Heart right ventricle (tissue), 16 donors: ENCODE data around the gene NOX3. TPM values are rescaled to one million over a fixed set of nuclear protein-coding genes. Genes with fewer than 3 reads are reported as not detected.

Source experiments
- ATAC-seq, 8 donors: fragments of 200-7000 bp; cut with Tn5 transposase; one replicate each; pipeline ENCODE4 v1.9.1; 2020; ENCODE audit warnings: mild to moderate bottlenecking in 8 of 8, moderate library complexity in 8 of 8, moderate number of reproducible peaks in 1 of 8
- DNase-seq, 2 donors: peaks; one replicate each; pipeline ENCODE4 v3.0.0-alpha.2; 2020
- H3K27ac ChIP-seq, 10 donors: fragments of 200-600 bp; sonication (generic) in 2 of 10; one replicate each; pipeline versions ENCODE4 v1.5.0 to v1.8.0; 2020 to 2022; ENCODE audit warnings: mild to moderate bottlenecking in 3 of 10
- H3K27me3 ChIP-seq, 7 donors: fragments of 200-600 bp; one replicate each; pipeline ENCODE4 v1.8.0; 2021 to 2022; ENCODE audit warnings: mild to moderate bottlenecking in 2 of 7
- H3K36me3 ChIP-seq, 9 donors: fragments of 200-600 bp; sonication (generic) in 1 of 9; one replicate each; pipeline versions ENCODE4 v1.5.0 to v1.8.0; 2020 to 2022; ENCODE audit warnings: mild to moderate bottlenecking in 2 of 9
- H3K4me1 ChIP-seq, 9 donors: fragments of 200-600 bp; sonication (generic) in 1 of 9; one replicate each; pipeline versions ENCODE4 v1.5.0 to v1.8.0; 2020 to 2022; ENCODE audit warnings: mild to moderate bottlenecking in 4 of 9
- H3K4me3 ChIP-seq, 10 donors: fragments of 200-600 bp; sonication (generic) in 2 of 10; one replicate each; pipeline versions ENCODE4 v1.5.0 to v1.8.0; 2020 to 2022; ENCODE audit warnings: mild to moderate bottlenecking in 7 of 10, moderate library complexity in 2 of 10
- H3K9me3 ChIP-seq, 11 donors: fragments of 200-600 bp in 10 of 11; sonication (generic) in 2 of 11; one replicate each; pipeline versions ENCODE4 v1.5.0 to v1.8.0; 2013 to 2022; ENCODE audit warnings: mild to moderate bottlenecking in 2 of 11, control low read depth in 1 of 11, moderate library complexity in 1 of 11
- CTCF ChIP-seq, 9 donors: fragments of 200-600 bp; sonication (generic) in 2 of 9; IDR thresholded peaks; one replicate each; pipeline versions ENCODE4 v1.5.0 to v1.8.0; 2021 to 2022; ENCODE audit warnings: antibody characterized with exemption in 9 of 9, mild to moderate bottlenecking in 5 of 9, moderate library complexity in 1 of 9
- WGBS, 2 donors: extraction: QIAGEN DNeasy Blood & Tissue Kit; methylation state at CpG; one replicate each; pipeline ENCODE4 v1.1.7; 2013; ENCODE audit warnings: inconsistent platforms in 1 of 2; 5-methylcytosine and 5-hydroxymethylcytosine counted together
- intact Hi-C, 10 donors: fragments of 100-400 bp; cut with DNase I; formaldehyde crosslinking; loops; one replicate each; pipeline versions ENCODE4 v1.11.1 to v1.14.2; 2022
- polyA plus RNA-seq, 2 donors: library from polyadenylated mRNA; stranded (reverse); fragments of 200-250 nt; gene quantifications; one replicate each; pipeline ENCODE4 v1.2.3, GENCODE V29; 2013
- total RNA-seq, 10 donors: library from RNA; stranded (reverse); fragmentation: NEBNext Ultra II Directional in 3 of 10; extraction: Animal tissue kit (Norgen Biotek cat#: 25700) in 3 of 10; gene quantifications; one replicate each; pipeline versions ENCODE4 v1.2.1 to v1.2.4, GENCODE V29; 2021 to 2023
- donor health status: Arrhythmogenic right ventricular cardiomyopathy.
- donor health status: ischemic (EF 13 %, LVEDD 7.1; RV severe dilation, severe dysfunction).
- donor health status: healthy with polysubstance abuse.
- donor health status: DM: no; HTN: yes; CAD: no.
- donor health status: DM: no; HTN: no; CAD: no.
- donor health status: ischemic (EF 25% LVEDD 6.9; RV normal size, moderate dysfunction).
- donor health status: ischemic (EF 25% LVEDD 5.7; RV mildly dilated, moderate dysfunction).
- donor health status: healthy.
- donor health status: DM: yes; HTN: yes; CAD: no.
- donor health status: Ischemic cardiomyopathy.
- donor health status: ischemic (EF 35%, LVEDD 5.7; RV mildly dilated, moderate dysfunction).
- donor health status: nonischemic (EF 11% LVEDD 7.7; RV severe dilation, severe dysfunction).
- donor health status: DM: yes; HTN: yes; CAD: no.
- donor health status: PGD.
- donor health status: ischemic (EF 29% LVEDD 5.4; RV normal size, mild dysfunction).
- donor health status: nonischemic (EF 23%, LVEDD 6.1; RV moderate dilation, normal function).

The NOX3 gene
- total and polyA plus RNA-seq, 12 donors, result not detected

- no peak for TF ChIP-seq CTCF (IDR thresholded peaks at IDR 0.05)
- Histone ChIP-seq H3K27ac (no peak overlapping the region), H3K27me3 (no peaks in the 10 kb centered on the region), H3K4me1 (no peaks in the 10 kb centered on the region), H3K36me3 (no peaks in the 10 kb centered on the region), H3K4me3 (no peak overlapping the region), H3K9me3 (peaks cover 0 to 10% (median 0%) of the 10 kb centered on the region in 11 donors)
- 65 to 67% methylated on average over 3 of the region's 3 CpGs for WGBS, 2 donors
- ATAC-seq, result no peak
- intact Hi-C loops, result no loop called here
- DNase-seq, result no peak
These were observed 73.3 kb downstream of the NOX3 start for GRCh38 chr6:155382338-155382685.

- no peak overlapping the region for H3K4me3 ChIP-seq
- no peaks in the 10 kb centered on the region for H3K27me3 ChIP-seq
- H3K27ac ChIP-seq, result no peak overlapping the region
- intact Hi-C loops, result no loop called here
- ATAC-seq (no peak), DNase-seq (no peak)
- H3K36me3 ChIP-seq, result no peaks in the 10 kb centered on the region
- 45 to 54% methylated on average over 5 of the region's 5 CpGs for WGBS, 2 donors
- peaks cover 0 to 5% (median 0%) of the 10 kb centered on the region in 11 donors for H3K9me3 ChIP-seq
- TF ChIP-seq CTCF (IDR thresholded peaks at IDR 0.05), result no peak
- no peaks in the 10 kb centered on the region for H3K4me1 ChIP-seq
These were observed 73.8 kb downstream of the NOX3 start for GRCh38 chr6:155381673-155382337.

GRCh38 chr6:155380666-155381332 is 74.8 kb downstream of the NOX3 start:
- ATAC-seq, result no peak
- intact Hi-C loops, result no loop called here
- H3K4me1 ChIP-seq, result no peaks in the 10 kb centered on the region
- no peak overlapping the region for H3K27ac ChIP-seq
- H3K9me3 ChIP-seq, result no peaks in the 10 kb centered on the region
- no peaks in the 10 kb centered on the region for H3K27me3 ChIP-seq
- TF ChIP-seq CTCF (IDR thresholded peaks at IDR 0.05), result no peak
- DNase-seq, result no peak
- 79 to 82% methylated on average over 8 of the region's 8 CpGs for WGBS, 2 donors
- H3K4me3 ChIP-seq, result no peak overlapping the region
- no peaks in the 10 kb centered on the region for H3K36me3 ChIP-seq

GRCh38 chr6:155378724-155379123 is 76.9 kb downstream of the NOX3 start:
- DNase-seq, result no peak
- H3K4me1 ChIP-seq, result no peaks in the 10 kb centered on the region
- H3K27me3 ChIP-seq, result no peaks in the 10 kb centered on the region
- 88 to 90% methylated on average over 3 of the region's 3 CpGs for WGBS, 2 donors
- no peaks in the 10 kb centered on the region for H3K9me3 ChIP-seq
- no peak for TF ChIP-seq CTCF (IDR thresholded peaks at IDR 0.05)
- ATAC-seq, result no peak
- H3K27ac ChIP-seq, result no peak overlapping the region
- H3K36me3 ChIP-seq, result no peaks in the 10 kb centered on the region
- intact Hi-C loops, result no loop called here
- no peak overlapping the region for H3K4me3 ChIP-seq
